ENCODE measurements around the gene ADGRL3.

- TF ChIP-seq CTCF (IDR thresholded peaks at IDR 0.05; ENCODE audit: borderline replicate concordance, extremely low read depth, low read length, poor library complexity, severe bottlenecking) (no peak), EZH2 (IDR thresholded peaks at IDR 0.05; ENCODE audit: borderline replicate concordance, low read depth, low read length, severe bottlenecking) (no peak)
These were observed 690.2 kb downstream of the ADGRL3 start for GRCh38 chr4:61890321-61890720.
